GM12891 (cell line): ENCODE measurements around the gene SLC28A3.

ENCODE experiments used
- DNase-seq: peaks from one replicate; pipeline ENCODE4 v3.0.0; 2011; ENCODE audit warnings: low spot score; ENCODE audit not compliant: insufficient read length
- FAIRE-seq: peaks from 2 replicates; lab custom pipeline; 2011; peaks lifted over from hg19 to GRCh38; lab: Jason Lieb, UNC
- PAX5 ChIP-seq: IDR thresholded peaks from 2 replicates; pipeline ENCODE4 v1.6.1; 2011; ENCODE audit warnings: low read length, moderate library complexity, mild to moderate bottlenecking; ENCODE audit not compliant: insufficient read depth, severe bottlenecking
- POLR2A ChIP-seq: IDR thresholded peaks from 2 replicates; pipeline ENCODE4 v1.6.1; 2011; ENCODE audit warnings: low read depth, low read length, control low read depth
- POLR2AphosphoS5 ChIP-seq: IDR thresholded peaks from 2 replicates; pipeline ENCODE4 v1.6.1; 2011; ENCODE audit warnings: low read depth, low read length, control low read depth
- POU2F2 ChIP-seq: IDR thresholded peaks from 2 replicates; pipeline ENCODE4 v1.6.1; 2011; ENCODE audit warnings: low read depth, mild to moderate bottlenecking, control low read depth, low read length, moderate library complexity
- SPI1 ChIP-seq: IDR thresholded peaks from 2 replicates; pipeline ENCODE4 v1.6.1; 2011; ENCODE audit warnings: low read depth, low read length, control low read depth
- TAF1 ChIP-seq: IDR thresholded peaks from 2 replicates; pipeline ENCODE4 v1.6.1; 2011; ENCODE audit warnings: low read depth, low read length, control low read depth

The SLC28A3 gene

DNA sequence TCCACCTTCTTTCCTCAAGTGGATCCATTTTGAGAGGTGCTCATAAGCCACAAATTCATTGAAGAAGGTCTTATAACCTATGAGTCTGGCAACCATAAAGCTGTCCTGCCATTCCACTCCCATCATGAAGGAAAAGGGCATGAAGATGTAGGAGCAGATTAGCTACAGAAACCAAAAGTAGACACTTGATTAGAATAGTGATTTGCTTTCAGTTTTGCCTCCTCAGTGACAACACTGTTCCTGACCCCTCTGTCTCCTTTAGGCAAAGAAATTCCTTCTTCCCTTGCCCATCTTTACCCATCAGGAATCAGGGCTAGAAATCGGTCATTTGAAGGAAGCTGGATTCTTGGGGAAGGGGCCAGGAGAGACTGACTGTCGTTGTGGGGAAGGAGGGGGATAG lies 55.2 kb downstream of the SLC28A3 start:
- no peak for TF ChIP-seq SPI1
- no peak for TF ChIP-seq POU2F2
- TF ChIP-seq TAF1 = no peak
- no peak for TF ChIP-seq POLR2AphosphoS5
- TF ChIP-seq POLR2A = no peak
- TF ChIP-seq PAX5 = no peak
- DNase-seq = no peak
- FAIRE-seq = peak; percentile 55

DNA sequence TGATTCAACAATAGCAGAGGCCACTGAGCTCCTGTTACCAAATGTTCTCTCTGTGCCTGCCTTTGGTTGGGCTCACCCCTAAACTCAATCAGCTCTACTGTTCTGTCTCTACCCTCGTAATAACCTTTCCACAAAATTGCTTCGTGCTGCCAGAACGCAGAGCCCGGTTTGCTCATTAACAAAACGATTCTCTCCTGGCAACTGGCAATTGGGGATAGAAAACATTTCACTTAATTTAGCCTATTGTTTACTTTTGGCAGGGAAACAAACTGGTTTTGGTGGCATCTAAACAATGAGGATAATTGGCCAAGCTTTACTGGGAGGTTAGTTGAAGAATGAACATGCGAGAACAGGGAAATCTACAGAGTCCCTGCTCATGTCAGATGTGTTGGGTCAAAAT lies 56.6 kb downstream of the SLC28A3 start:
- no peak for FAIRE-seq
- TF ChIP-seq PAX5 = no peak
- no peak for TF ChIP-seq SPI1
- TF ChIP-seq POLR2AphosphoS5 = no peak
- no peak for TF ChIP-seq POLR2A
- TF ChIP-seq POU2F2 = no peak
- no peak for TF ChIP-seq TAF1
- DNase-seq = no peak

DNA sequence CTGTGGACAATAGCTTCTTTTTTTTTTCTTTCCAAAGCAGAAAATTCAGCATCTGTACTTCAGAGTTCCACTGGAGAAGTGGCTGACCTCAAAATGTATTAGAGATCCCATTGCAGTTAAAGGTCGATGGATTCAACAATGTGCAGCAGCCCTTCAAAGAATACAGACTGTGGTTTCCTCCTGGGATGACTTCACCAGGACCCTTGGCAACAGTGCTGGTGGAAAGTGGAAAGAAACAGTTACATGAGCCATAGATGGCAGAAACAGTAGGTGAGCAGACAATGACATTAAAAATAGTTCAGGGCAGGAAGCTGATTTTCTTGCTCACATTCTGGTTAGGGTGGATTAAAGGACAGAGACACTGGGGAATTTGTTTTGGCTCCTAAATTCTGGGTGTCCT lies 62.4 kb downstream of the SLC28A3 start:
- TF ChIP-seq POLR2A = no peak
- TF ChIP-seq POU2F2 = no peak
- TF ChIP-seq TAF1 = no peak
- TF ChIP-seq PAX5 = no peak
- TF ChIP-seq POLR2AphosphoS5 = no peak
- no peak for TF ChIP-seq SPI1
- no peak for FAIRE-seq
- DNase-seq = no peak

DNA sequence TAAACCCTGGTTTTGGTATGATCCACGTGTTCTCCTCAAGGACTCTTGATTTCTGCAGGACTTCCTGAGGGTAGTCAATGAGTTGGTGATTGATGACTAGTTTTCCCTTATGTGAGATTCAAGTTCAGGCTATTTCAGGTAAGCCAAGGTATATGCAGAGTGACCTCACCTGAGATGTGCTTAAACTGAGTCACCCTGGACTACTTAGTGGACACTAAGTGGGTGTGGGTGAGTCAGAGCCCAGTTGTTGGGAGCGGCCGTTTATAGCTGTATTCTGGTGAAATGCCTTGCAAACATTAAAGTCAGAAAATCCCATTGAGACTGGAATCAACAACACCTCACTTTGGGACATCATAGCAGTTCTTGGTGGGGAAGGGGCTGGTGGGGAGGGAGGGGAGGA lies 62.9 kb downstream of the SLC28A3 start:
- no peak for DNase-seq
- FAIRE-seq = no peak
- TF ChIP-seq TAF1 (no peak), SPI1 (no peak), PAX5 (no peak), POLR2AphosphoS5 (no peak)

DNA sequence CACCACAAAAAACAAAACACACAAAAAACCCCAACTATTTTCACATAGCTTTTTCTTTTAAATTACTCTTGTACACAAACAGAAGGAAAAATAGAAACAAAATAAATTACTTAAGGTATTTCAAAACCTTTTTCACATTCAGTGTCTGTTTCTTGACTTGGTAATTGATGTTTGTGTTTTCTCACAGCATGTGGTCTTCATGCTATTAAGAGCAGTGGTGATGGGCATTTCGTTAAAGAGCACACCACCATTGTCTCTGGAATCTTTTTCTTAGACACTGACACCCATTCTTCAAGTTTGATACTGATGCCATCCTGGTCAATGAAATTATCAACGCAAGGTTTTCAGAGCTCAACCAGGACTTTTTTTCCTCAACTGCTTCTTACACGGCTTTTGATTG lies 63.8 kb downstream of the SLC28A3 start:
- no peak for TF ChIP-seq SPI1
- no peak for TF ChIP-seq TAF1
- TF ChIP-seq PAX5 = no peak
- TF ChIP-seq POU2F2 = no peak
- TF ChIP-seq POLR2AphosphoS5 = no peak
- TF ChIP-seq POLR2A = no peak
- no peak for FAIRE-seq

DNA sequence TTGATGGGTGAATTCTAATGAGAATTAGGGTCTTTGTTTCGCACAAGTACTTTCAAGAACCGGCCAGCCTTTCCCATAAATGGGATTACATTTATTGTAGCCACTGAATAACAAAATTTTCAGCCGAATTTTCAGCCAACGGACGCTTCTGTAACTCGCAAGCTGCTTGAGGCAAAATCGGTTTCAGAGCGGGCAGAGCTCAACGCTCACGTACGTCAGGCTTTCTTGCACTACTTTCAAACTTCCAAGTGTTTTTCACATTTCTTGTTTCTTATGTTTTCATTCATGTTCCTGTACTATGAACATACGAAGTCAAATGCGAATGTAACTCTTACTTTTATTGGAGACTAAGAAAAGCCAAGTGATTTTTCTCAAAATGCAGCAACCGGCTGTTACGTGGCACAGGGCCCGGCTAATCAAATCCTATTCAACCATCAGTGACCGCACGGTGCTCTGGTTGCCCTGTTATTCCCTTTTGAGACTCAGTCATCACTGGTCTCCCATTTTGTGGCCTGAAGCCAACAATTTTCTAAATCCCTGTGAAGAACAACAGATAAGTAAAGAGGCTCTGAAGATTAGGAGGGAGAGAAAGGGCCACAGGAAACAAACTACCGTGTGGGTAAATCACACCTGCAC lies 68.5 kb downstream of the SLC28A3 start:
- TF ChIP-seq POLR2AphosphoS5 (no peak), POLR2A (no peak), POU2F2 (no peak), TAF1 (no peak), SPI1 (no peak), PAX5 (no peak)
- DNase-seq (no peak), FAIRE-seq (no peak)

More for the DNA sequence above, 63.8 kb downstream of the SLC28A3 start:
- DNase-seq = no peak

DNA sequence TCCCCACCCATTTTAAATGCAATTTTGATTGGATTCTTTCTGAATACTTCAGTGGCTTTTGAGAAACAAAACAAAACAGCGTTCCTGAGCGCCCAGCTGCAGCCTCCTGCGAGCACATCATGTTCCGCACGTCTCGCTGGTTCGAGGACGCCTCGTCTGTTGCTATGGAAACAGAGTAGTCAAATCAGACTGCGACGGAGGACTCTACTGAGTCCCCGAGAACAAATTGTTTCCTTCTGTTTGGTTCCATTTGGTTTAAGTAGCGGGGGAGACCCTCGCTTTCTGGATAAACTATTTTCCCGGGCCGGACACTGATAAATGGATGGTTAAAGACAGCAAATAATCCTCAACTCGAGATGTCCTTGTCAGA lies 69.0 kb downstream of the SLC28A3 start:
- no peak for TF ChIP-seq POLR2AphosphoS5
- TF ChIP-seq POU2F2 = no peak
- no peak for TF ChIP-seq SPI1
- TF ChIP-seq TAF1 = no peak
- no peak for TF ChIP-seq POLR2A
- no peak for TF ChIP-seq PAX5
- DNase-seq (no peak), FAIRE-seq (peak; percentile 76)

DNA sequence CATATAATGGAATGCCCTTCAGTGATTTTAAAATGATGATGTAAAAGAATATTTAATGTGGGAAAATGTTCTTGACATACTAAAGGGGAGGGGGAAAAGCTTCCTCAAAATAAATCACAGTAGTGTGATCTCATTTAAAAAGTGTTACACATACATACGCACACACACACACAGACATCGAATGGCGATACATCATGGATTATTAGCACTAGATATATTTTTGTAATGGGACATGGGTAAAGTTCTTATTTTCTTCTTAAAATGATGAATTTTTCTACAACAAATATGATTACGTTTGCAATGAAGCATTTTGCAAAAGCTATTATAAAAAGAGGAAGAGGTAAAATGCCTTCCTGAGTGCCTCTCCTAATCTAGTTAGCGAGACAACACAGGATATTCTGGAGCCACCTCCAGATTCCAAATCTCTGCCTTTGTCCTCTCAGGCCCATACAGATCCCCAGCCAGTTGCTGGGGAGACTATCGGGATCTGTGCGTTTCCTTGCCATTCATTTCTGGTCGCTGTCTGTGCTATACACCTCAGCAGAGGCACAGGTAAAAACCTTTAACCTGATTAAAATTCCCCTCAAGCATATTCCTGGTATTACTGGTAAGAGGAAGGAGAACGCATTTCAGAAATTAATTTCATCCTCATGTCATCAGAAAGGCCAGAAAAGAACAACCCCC lies 69.6 kb downstream of the SLC28A3 start:
- FAIRE-seq (no peak), DNase-seq (no peak)
- TF ChIP-seq POLR2A (no peak), SPI1 (peak; percentile 51)

DNA sequence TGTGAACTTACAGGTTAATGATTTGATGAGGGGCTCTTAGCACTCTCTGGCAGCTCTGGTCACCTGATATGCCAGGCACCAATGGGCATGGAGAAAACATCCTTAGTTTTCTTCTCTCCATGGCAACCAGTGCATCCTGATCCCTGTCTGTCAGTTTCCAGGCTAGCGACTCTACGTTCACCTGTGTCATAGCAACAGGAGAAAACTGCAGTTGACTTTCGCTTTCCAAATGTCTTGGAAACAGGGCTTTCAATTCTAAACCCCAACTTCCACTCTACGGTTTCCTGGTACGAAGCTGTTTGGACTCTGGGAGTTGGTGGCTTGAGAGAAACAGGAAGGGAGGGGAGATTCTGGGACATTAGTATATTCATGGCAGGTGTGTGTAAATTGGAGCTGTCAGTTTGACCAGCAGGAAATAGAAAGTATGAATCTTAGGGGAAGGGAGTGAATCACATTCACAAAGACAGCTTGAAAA lies 74.4 kb downstream of the SLC28A3 start:
- DNase-seq (no peak), FAIRE-seq (peak; percentile 47)
- TF ChIP-seq POU2F2 = no peak
- no peak for TF ChIP-seq POLR2AphosphoS5
- TF ChIP-seq TAF1 = no peak
- TF ChIP-seq POLR2A = no peak
- TF ChIP-seq PAX5 = no peak
- TF ChIP-seq SPI1 = no peak

DNA sequence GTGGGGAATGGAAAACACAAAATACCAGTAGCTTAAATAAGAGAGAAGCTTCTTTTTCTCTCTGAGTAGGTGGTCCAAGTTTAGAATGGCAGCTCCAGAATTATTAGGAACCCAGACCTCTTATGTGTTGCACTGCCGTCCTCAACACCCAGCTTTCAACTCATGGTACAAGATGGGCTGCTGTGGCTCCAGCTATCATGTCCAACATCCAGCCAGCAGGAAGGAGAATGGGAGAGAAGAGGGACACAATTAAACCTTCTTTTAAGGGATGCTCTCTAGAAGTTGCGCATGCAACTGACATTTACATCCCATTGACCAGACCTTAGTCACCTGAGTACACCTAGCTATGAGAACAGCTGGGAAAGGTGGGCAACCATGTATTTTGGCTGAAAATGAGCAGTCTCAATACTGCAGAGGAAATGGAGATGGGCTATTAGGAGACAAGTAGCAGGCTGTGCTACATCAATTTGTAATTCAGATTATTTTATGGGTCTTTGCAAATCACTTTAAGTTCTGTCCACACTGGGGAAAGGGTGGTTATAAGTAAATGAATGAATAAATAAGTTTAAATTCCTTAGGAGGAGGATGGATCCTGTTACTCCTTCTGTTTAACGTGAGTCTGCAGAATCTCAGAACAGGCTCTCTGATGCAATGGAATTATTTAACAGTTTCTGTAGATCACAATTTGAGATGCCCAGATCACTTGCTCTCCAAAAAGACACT lies 76.1 kb downstream of the SLC28A3 start:
- FAIRE-seq (no peak), DNase-seq (no peak)
- TF ChIP-seq SPI1 (no peak), POLR2A (no peak), TAF1 (no peak)
